ENCODE data around the gene RFX1.

RFX1 gene

GRCh38 chr19:13981988-13982501, 24.1 kb downstream of the RFX1 start:
- TF ChIP-seq CTCF (IDR thresholded peaks at IDR 0.05; ENCODE audit: insufficient read depth, low read depth, low read length, missing control alignments) = no peak
- DNase-seq (ENCODE audit: low read depth) = no peak
- no peak overlapping the region for H3K4me3 ChIP-seq (ENCODE audit: low read depth, low read length)

GRCh38 chr19:13981467-13981866, 24.7 kb downstream of the RFX1 start:
- DNase-seq (ENCODE audit: low read depth) = no peak
- H3K4me3 ChIP-seq (ENCODE audit: low read depth, low read length) = no peak overlapping the region
- no peak for TF ChIP-seq CTCF (IDR thresholded peaks at IDR 0.05; ENCODE audit: insufficient read depth, low read depth, low read length, missing control alignments)

GRCh38 chr19:13981021-13981420, 25.1 kb downstream of the RFX1 start:
- no peak overlapping the region for H3K4me3 ChIP-seq (ENCODE audit: low read depth, low read length)
- no peak for DNase-seq (ENCODE audit: low read depth)
- TF ChIP-seq CTCF (IDR thresholded peaks at IDR 0.05; ENCODE audit: insufficient read depth, low read depth, low read length, missing control alignments) = no peak

- TF ChIP-seq CTCF (IDR thresholded peaks at IDR 0.05; ENCODE audit: insufficient read depth, low read depth, low read length, missing control alignments) = no peak
- DNase-seq (ENCODE audit: low read depth) = no peak
- no peak overlapping the region for H3K4me3 ChIP-seq (ENCODE audit: low read depth, low read length)
These were observed 25.8 kb downstream of the RFX1 start for GRCh38 chr19:13980340-13980739.

- TF ChIP-seq CTCF (IDR thresholded peaks at IDR 0.05; ENCODE audit: insufficient read depth, low read depth, low read length, missing control alignments) = no peak
- H3K4me3 ChIP-seq (ENCODE audit: low read depth, low read length) = no peak overlapping the region
- DNase-seq (ENCODE audit: low read depth) = no peak
These were observed 26.4 kb downstream of the RFX1 start for GRCh38 chr19:13979686-13980085.

- no peak for DNase-seq (ENCODE audit: low read depth)
- H3K4me3 ChIP-seq (ENCODE audit: low read depth, low read length) = no peak overlapping the region
These were observed 26.9 kb downstream of the RFX1 start for GRCh38 chr19:13979244-13979615.

More at GRCh38 chr19:13979244-13979615, 26.9 kb downstream of the RFX1 start:
- TF ChIP-seq CTCF (IDR thresholded peaks at IDR 0.05; ENCODE audit: insufficient read depth, low read depth, low read length, missing control alignments) = no peak

Data from GM12865 (cell line).